HG03520 (cell line): Measurements from ENCODE around the gene GSKIP.
A peak's percentile ranks its signal among the peaks of the same experiment; 100 is the strongest.
"Not testable (repeated sequence)": the region's sequence is repeated elsewhere in the genome, so short reads cannot be mapped to it uniquely, and the experiment has no call there.

ENCODE experiments used
- ATAC-seq: cut with Tn5 transposase; IDR thresholded peaks from one replicate; pipeline ENCODE4 v1.9.1; 2021; ENCODE audit warnings: mild to moderate bottlenecking, moderate library complexity; ENCODE audit not compliant: unreplicated experiment

The GSKIP gene

GRCh38 chr14:96362965-96363750 lies at the start of gene GSKIP, which contains the start of gene ATG2B:
Gene GSKIP, plus strand, starts transcription at chr14:96363526. Its CDS starts 18,722 bp downstream, at chr14:96382248.
Gene ATG2B, minus strand, starts transcription at chr14:96363341. Its CDS starts 365 bp downstream, at chr14:96362976.
- ATAC-seq: peak; percentile 73

- ATAC-seq: no peak
Observed at GRCh38 chr14:96316087-96316486, 47.2 kb upstream of the GSKIP start.

DNA sequence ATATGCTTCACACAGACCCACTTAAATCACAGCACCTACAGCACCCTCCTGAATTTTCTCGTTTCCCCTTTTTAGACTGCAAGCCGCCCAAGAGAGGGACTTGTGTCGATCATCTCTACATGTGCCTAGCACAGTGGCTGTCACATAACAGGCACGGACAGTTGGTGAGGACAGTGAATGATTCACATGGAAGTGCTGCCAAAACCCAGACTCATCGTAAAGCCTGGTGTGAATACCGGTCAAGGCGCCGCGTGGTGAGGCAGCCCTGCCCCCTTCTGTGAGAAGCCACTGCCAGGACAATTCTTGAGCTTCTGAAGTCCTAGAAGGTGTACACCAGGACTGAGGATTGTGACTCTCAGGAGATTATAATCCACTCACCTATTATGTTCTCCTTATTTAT lies 44.5 kb upstream of the GSKIP start:
- no peak for ATAC-seq

DNA sequence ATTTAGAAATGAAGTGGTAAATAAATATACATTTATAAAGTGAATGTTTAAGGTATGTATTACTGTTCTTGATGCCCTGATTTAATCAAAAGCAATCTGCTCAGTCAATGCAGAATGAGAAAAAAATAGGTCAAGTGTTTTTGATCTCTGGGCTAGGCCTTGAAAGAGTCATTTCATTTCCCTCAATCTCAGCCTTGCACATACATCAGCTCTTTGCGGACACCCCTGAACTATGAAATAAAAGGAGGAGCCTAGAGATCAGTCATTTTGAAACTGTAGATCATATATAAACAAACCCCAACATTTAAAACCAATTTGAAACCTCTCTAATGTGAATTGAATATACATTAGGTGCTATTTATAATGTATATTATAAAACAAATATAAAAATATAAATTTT lies 42.7 kb upstream of the GSKIP start:
- no peak for ATAC-seq

- ATAC-seq: no peak
Observed at GRCh38 chr14:96324219-96324618, 39.1 kb upstream of the GSKIP start.

DNA sequence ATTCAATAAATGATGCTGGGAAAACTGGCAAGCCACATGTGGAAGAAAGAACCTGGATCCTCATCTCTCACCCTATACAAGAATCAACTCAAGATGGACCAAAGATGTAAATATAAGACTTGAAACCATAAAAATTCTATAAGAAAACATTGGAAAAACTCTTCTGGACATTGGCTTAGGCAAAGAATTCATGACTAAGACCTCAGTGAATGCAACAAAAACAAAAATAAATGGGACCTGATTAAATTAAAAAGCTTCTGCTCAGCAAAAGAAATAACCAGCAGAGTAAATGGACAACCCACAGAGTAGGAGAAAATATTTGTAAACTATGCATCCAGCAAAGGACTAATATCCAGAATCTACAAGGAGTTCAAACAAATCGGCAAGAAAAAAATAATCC lies 24.8 kb upstream of the GSKIP start:
- no peak for ATAC-seq

DNA sequence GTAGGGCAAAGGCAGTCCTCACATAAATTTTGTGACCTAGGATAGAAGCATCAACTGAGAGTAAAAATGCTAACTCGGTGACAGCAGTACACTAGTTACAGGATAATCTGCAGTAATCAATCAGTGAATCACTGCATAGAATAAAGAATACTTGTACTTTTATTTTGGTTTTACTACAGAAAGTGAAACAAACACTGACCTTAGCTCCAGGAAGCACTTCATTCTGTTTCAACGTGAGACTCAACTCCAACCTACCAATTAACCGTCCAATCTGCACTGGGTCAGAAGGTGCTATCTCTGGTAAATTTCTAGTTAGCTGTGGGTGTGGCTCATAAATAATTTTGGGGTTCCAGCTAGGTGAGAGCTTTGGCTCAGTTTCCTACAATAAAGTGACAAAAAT lies 22.0 kb upstream of the GSKIP start:
- no peak for ATAC-seq

GRCh38 chr14:96345669-96346068 lies 17.7 kb upstream of the GSKIP start:
- no peak for ATAC-seq

DNA sequence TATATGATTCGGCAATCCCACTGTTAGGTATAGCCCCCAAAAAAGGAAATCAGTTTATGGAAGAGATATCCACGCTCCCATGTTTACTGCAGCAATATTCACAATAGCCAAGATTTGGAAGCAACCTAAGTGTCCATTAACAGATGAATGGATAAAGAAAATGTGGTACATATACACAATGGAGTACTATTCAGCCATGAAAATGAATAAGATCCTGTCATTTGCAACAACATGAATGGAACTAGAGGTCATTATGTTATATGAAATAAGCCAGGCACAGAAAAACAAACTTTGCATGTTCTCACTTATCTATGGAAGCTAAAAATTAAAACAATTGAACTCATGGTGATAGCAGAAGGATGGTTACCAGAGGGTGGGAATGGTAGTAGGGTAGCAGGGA lies 15.4 kb upstream of the GSKIP start:
- not testable (repeated sequence) for ATAC-seq

- no peak for ATAC-seq
Observed at GRCh38 chr14:96349286-96350075, 13.8 kb upstream of the GSKIP start.

GRCh38 chr14:96351986-96352385 lies 11.3 kb upstream of the GSKIP start:
- no peak for ATAC-seq

- no peak for ATAC-seq
Observed at GRCh38 chr14:96352708-96353107, 10.6 kb upstream of the GSKIP start.

- no peak for ATAC-seq
Observed at GRCh38 chr14:96354246-96354645, 9.1 kb upstream of the GSKIP start.

GRCh38 chr14:96357216-96357615 lies 6.1 kb upstream of the GSKIP start:
- ATAC-seq: no peak

DNA sequence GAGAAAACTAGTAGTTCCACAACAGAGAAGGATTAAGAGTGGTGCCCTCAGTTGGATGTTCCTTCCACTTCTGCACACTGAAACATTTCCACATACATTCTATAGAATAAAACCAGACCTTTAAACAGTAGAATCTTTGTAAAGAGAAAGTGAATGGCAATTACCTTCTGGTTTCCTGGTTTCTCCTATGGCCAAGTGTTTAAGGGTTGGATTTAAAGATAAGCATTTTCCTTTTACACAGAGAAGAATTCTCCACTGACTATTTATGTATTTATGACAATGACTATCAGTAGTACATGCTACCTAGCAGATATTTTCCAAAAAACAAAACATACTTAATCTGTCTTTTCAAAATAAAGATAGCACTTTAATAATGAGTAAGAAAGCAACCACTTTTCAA lies 3.4 kb upstream of the GSKIP start:
- no peak for ATAC-seq

DNA sequence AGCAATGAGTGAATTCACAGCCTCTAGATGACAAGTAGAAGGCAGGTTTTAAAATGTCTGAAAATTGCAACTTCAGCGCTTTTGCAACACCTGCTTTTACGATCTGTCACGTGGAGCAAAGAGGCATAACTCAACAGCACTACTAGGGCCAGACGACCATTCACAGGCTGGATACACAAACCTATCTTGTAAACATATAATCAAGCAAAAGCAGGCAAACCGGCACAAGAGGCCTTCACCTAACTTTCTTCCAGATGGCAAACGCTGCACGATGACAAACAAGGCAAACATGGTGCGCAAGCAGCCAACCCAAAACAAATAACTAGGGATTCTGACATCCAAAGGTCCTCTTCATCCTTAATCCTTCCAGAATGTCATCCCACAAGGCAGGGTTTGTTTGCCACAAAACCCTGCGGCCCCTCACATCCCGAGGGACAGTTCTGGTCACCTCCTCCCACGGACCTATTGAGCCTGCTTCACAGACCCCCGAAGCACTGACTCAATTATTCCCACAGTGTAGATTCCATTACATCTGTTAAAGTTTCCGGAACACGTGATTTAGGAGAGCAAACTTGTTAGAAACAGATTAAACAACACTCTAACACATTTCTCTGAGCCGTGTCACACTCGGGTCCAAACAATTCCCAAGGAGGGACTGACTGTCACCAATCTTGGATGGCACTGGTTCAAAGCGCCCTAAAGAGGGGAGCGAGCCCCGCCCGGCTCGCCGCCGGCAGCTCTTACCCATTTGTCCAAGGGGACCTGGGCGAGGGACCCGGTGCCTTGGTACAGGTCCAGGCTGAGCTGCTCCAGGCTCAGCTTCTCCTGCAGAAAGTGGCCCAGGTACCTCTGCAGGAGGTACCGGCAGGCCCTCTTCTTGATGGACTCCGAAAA lies 1.0 kb upstream of the GSKIP start:
- no peak for ATAC-seq

- ATAC-seq: no peak
Observed at GRCh38 chr14:96363751-96364336, 518 bp downstream of the GSKIP start.

DNA sequence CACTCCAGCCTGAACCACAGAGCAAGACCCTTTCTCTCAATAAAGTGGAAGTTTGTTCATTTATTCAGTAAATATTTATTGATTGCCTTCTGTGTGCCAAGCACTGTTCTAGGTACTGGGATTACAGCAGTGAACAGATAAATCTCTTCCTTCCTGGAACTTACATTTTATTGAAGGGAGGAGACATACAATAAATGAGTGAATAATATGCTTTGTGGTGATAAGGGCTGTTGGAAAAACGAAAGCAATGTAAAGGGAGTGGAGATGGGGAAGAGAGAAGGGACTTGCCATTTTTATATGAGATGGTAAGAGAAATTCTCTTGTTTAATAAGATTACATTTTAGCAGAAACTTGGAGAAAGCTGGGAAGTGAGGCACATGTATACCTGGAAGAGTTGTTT lies 1.6 kb downstream of the GSKIP start:
- ATAC-seq: no peak

DNA sequence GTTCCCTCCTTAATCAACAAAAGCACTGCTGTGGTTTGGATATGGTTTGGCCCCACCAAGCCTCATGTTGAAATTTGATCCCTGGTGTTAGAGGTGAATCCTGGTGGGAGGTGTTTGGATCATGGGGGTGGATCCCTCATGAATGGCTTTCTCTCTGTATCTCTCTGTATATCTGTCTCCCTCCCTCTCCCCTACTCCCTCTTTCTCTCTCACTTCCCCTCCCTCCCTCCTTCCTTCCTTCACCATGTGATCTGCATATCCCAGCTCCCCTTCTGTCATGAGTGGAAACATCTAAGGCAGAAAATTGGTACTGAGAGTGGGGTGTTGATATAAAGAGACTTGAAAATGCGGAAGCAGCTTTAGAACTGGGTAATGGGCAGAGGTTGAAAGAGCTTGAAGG lies 5.2 kb downstream of the GSKIP start:
- no peak for ATAC-seq

DNA sequence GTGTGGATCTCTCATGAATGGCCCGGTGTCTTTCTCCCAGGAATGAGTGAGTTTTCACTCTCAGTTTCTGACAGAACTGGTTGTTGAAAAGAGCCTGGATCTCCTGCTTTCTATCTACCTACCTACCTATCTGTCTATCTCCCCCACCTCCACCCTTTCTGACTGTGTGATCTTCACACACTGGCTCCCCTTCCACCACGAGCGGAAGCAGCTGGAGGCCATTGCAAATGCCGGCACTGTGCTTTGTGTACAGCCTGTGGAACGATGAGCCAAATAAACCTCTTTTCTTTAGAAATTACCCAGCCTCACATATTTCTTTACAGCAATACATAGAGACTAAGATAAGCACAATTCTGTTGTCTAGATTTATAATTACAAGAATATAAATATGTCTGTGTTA lies 7.2 kb downstream of the GSKIP start:
- no peak for ATAC-seq

GRCh38 chr14:96373538-96373937 lies 10.2 kb downstream of the GSKIP start:
- ATAC-seq: no peak
